Measurements from ENCODE around the gene C1orf226. TPM values are rescaled to one million over a fixed set of nuclear protein-coding genes. Genes with fewer than 3 reads are reported as not detected.

C1orf226 gene
- total and polyA plus RNA-seq, 2 of the 8 experiments (the other 6 are each of a cell fraction or from before 2014, with no cell fraction given): 8.2 to 18.8 TPM

GRCh38 chr1:162365284-162366020 is 16.1 kb upstream of the C1orf226 start:
- Histone ChIP-seq H3K36me3 (ENCODE audit: control insufficient read depth in 2 of 4, insufficient read depth in 4 of 4, low read length in 3 of 4) (peaks cover 0 to 6% (median 1%) of the 10 kb centered on the region in 4 experiments; a peak in 1 of 8 replicates), H2AK5ac (ENCODE audit: low read depth, low read length) (no peak overlapping the region), H3K4me3 (ENCODE audit: extremely low read depth in 1 of 4, insufficient read depth in 2 of 4, low read depth in 3 of 4, low read length in 4 of 4) (no peak overlapping the region), H3K23ac (ENCODE audit: insufficient read length) (no peak overlapping the region), H3K79me2 (ENCODE audit: control insufficient read depth in 1 of 2, insufficient read depth in 2 of 2, low read length in 2 of 2) (no peaks in the 10 kb centered on the region), H2BK120ac (replicated peaks; ENCODE audit: low read depth, low read length) (no peak overlapping the region), H2BK20ac (ENCODE audit: low read length) (no peak overlapping the region), H3K9ac (replicated peaks in 1 of 4; ENCODE audit: extremely low read depth in 1 of 4, low read depth in 3 of 4, low read length in 3 of 4) (no peak overlapping the region; a peak in 2 of 7 replicates), H2BK15ac (ENCODE audit: low read length) (no peak overlapping the region), H3K56ac (replicated peaks; ENCODE audit: insufficient read length, low read depth, low read length) (no peak overlapping the region), H4K20me1 (replicated peaks in 1 of 2; ENCODE audit: control insufficient read depth in 1 of 2, insufficient read depth in 2 of 2, low read length in 2 of 2) (peaks cover 0 to 2% of the 10 kb centered on the region in 2 experiments), H3K4me2 (ENCODE audit: insufficient read depth in 1 of 2, low read depth in 2 of 2, low read length in 2 of 2) (no peak overlapping the region), H3K4me1 (replicated peaks in 1 of 4; ENCODE audit: control insufficient read depth in 3 of 4, insufficient read depth in 4 of 4, low read length in 3 of 4) (no peaks in the 10 kb centered on the region), H2BK12ac (ENCODE audit: low read depth, low read length) (no peak overlapping the region), H2BK5ac (ENCODE audit: low read depth, low read length) (no peak overlapping the region), H3K79me1 (ENCODE audit: low read depth, low read length) (no peaks in the 10 kb centered on the region), H3K4ac (replicated peaks; ENCODE audit: insufficient read length, low read depth, low read length) (no peak overlapping the region), H3K14ac (ENCODE audit: insufficient read length) (no peak overlapping the region), H4K5ac (ENCODE audit: insufficient read length, low read depth, low read length) (no peak overlapping the region), H4K8ac (ENCODE audit: extremely low read depth, insufficient read depth, low read length) (no peak overlapping the region), H3K27ac (ENCODE audit: low read depth, low read length) (no peak overlapping the region), H3K9me3 (ENCODE audit: insufficient read depth in 2 of 2, low read depth in 1 of 2, low read length in 1 of 2) (no peaks in the 10 kb centered on the region), H3K23me2 (ENCODE audit: low read depth, low read length) (no peaks in the 10 kb centered on the region), H4K91ac (replicated peaks; ENCODE audit: insufficient read length, low read length) (no peak overlapping the region), H3K27me3 (replicated peaks in 1 of 4; ENCODE audit: control insufficient read depth in 3 of 4, extremely low read depth in 1 of 4, insufficient read depth in 3 of 4, low read length in 3 of 4) (no peaks in the 10 kb centered on the region), H2AFZ (ENCODE audit: low read length) (no peak overlapping the region), H3K18ac (ENCODE audit: extremely low read depth, low read length) (no peak overlapping the region)
- 93% methylated on average over 9 of the region's 10 CpGs; no CpG with 5 or more reads in 1 of the 2 experiments for WGBS, 2 experiments (ENCODE audit: extremely low coverage in 1 of 2, insufficient coverage in 1 of 2, insufficient read length in 1 of 2, insufficient replicate concordance in 2 of 2, low coverage in 1 of 2, low lambda C conversion rate in 2 of 2, missing lambda C conversion rate in 1 of 2)
- POLR2A ChIA-PET (ENCODE audit: partially characterized antibody): no interaction called here
- CTCF ChIA-PET (ENCODE audit: partially characterized antibody): interaction anchor here (0.7 to 4.1 kb wide), 6 partner anchors 9 to 301 kb away, joined by 3 to 31 read pairs (median 4); partner anchors contain the start of gene C1orf226
- FAIRE-seq (no peak), DNase-seq (ENCODE audit: low read depth in 1 of 2, low spot score in 2 of 2) (no peak)
- TF ChIP-seq, protein P1, sequence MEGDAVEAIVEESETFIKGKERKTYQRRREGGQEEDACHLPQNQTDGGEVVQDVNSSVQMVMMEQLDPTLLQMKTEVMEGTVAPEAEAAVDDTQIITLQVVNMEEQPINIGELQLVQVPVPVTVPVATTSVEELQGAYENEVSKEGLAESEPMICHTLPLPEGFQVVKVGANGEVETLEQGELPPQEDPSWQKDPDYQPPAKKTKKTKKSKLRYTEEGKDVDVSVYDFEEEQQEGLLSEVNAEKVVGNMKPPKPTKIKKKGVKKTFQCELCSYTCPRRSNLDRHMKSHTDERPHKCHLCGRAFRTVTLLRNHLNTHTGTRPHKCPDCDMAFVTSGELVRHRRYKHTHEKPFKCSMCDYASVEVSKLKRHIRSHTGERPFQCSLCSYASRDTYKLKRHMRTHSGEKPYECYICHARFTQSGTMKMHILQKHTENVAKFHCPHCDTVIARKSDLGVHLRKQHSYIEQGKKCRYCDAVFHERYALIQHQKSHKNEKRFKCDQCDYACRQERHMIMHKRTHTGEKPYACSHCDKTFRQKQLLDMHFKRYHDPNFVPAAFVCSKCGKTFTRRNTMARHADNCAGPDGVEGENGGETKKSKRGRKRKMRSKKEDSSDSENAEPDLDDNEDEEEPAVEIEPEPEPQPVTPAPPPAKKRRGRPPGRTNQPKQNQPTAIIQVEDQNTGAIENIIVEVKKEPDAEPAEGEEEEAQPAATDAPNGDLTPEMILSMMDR (IDR thresholded peaks at IDR 0.05; ENCODE audit: control extremely low read depth in 1 of 3, insufficient read depth in 1 of 3, low read depth in 1 of 3, low read length in 3 of 3): no peak
- TF ChIP-seq CTBP2 (IDR thresholded peaks at IDR 0.05; ENCODE audit: borderline replicate concordance, insufficient read depth, insufficient read length, low read length) (no peak), PHF8 (conservative IDR thresholded peaks at IDR 0.05; ENCODE audit: low read depth, low read length) (no peak), CHD1 (IDR thresholded peaks at IDR 0.05; ENCODE audit: low read depth, low read length) (no peak), KDM1A (IDR thresholded peaks at IDR 0.05; ENCODE audit: borderline replicate concordance, low read length) (no peak), TAF1 (IDR thresholded peaks at IDR 0.05; ENCODE audit: low read depth, low read length) (no peak), SP1 (IDR thresholded peaks at IDR 0.05; ENCODE audit: low read depth, low read length) (no peak), CREB1 (IDR thresholded peaks at IDR 0.05) (no peak), HDAC6 (IDR thresholded peaks at IDR 0.05; ENCODE audit: low read depth, low read length) (no peak), MAFK (IDR thresholded peaks at IDR 0.05; ENCODE audit: low read depth, low read length) (no peak), TEAD4 (IDR thresholded peaks at IDR 0.05; ENCODE audit: low read depth, low read length) (no peak)

Data from H1 (cell line).